GM21619 (cell line): Measurements from ENCODE around the gene NEK10.
"Not testable (repeated sequence)": the region's sequence is repeated elsewhere in the genome, so short reads cannot be mapped to it uniquely, and the experiment has no call there.

Experiments used
- ATAC-seq: cut with Tn5 transposase; IDR thresholded peaks from one replicate; pipeline ENCODE4 v1.9.1; 2021; ENCODE audit not compliant: unreplicated experiment

The NEK10 gene, protein sequence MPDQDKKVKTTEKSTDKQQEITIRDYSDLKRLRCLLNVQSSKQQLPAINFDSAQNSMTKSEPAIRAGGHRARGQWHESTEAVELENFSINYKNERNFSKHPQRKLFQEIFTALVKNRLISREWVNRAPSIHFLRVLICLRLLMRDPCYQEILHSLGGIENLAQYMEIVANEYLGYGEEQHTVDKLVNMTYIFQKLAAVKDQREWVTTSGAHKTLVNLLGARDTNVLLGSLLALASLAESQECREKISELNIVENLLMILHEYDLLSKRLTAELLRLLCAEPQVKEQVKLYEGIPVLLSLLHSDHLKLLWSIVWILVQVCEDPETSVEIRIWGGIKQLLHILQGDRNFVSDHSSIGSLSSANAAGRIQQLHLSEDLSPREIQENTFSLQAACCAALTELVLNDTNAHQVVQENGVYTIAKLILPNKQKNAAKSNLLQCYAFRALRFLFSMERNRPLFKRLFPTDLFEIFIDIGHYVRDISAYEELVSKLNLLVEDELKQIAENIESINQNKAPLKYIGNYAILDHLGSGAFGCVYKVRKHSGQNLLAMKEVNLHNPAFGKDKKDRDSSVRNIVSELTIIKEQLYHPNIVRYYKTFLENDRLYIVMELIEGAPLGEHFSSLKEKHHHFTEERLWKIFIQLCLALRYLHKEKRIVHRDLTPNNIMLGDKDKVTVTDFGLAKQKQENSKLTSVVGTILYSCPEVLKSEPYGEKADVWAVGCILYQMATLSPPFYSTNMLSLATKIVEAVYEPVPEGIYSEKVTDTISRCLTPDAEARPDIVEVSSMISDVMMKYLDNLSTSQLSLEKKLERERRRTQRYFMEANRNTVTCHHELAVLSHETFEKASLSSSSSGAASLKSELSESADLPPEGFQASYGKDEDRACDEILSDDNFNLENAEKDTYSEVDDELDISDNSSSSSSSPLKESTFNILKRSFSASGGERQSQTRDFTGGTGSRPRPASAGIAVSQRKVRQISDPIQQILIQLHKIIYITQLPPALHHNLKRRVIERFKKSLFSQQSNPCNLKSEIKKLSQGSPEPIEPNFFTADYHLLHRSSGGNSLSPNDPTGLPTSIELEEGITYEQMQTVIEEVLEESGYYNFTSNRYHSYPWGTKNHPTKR

DNA sequence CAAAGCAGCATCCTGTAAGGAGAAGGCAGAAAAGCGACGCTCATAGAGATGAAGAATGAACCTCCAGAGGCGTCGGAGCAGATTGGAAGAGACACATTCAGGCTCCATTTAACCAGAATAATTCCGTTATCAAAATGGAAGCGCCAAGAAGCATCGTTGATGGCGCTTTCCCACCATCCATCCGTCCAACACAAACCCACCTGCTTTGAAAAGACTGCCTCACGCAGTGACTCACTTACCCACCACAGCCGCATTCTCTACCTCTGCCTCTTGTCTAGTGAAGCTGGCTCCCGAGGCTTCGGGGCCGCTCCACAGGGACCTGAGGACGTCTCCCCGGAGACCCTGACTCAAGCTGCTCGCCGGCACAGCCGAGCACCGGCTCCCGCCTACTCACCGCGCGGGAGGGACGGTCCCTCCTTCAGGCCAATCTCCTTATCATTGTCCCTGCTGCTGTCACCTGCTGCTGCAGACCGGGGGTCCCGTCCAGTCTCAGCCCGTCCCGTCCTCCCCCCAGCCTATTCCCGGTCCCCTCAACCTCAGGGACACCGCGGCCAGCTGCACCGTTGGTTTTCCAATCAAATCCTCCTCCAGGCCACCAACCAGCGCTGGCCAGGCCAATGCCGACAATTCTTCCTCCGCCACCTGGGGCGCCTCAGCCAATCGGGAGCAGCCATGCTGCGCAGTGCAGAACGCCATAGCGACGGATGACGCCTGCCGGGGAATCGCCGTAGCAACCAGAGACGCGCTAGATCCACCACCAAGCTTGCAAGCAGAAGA is at the start of gene NEK10:
Gene NEK10, minus strand, starts transcription at position 553 of the 777 bp plus-strand sequence. CDS start 16,501 bp downstream, outside the sequence.
- ATAC-seq, result peak; percentile 100

DNA sequence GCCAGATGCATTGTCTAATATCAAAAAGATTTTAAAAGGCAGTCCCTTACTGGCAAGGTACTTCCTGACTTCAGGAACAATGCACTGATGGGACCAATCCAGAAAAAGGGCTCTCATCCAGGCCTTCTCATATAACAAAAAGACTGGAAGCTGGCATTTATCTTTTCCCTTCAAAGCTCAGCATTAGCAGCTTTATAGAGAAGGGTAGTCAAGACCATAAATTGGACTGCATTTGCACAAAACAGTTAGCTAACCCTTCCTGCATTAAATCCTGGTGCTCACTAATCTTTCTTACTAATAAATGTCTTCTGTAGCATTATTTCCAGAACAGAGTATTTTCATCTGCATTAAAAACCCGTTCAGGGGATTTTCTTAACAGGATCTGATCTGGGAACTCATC is 46.0 kb upstream of the NEK10 start:
- ATAC-seq, result no peak

DNA sequence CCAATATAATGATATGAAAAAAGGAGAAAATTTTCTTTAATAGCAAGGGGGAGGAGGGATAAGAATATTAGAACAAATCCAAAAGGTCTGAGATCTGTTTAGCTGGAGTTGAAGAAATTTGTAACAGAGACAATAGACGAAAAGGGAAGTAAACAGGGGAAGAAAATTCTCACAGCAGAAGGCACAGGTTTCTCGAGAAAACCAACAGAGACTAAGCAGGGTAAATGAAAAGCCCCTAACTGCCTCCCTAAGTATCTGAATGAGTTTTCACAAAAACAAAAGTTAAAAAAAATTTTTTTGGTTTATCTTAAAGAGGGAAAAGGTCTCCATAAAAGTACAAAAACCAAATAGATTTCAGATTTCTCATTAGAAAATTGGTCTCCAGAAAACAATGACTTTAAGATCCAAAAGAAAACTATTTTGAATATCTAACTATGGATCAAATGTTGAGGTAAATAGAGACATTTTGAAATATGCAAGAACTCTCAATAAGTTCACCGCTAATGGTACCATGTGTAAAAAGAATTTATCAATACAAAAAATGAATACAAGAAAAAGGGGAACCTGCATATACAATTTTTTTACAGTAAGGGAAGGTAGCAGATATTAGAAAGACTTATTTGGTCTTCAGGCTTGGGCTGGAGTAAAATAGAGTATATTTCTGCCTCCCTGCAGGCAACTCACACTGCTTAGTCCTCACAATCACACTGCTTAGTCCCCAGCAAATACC is 23.9 kb upstream of the NEK10 start:
- peak; percentile 80 for ATAC-seq

GRCh38 chr3:27392414-27392813 is 23.2 kb upstream of the NEK10 start:
- ATAC-seq, result not testable (repeated sequence)

DNA sequence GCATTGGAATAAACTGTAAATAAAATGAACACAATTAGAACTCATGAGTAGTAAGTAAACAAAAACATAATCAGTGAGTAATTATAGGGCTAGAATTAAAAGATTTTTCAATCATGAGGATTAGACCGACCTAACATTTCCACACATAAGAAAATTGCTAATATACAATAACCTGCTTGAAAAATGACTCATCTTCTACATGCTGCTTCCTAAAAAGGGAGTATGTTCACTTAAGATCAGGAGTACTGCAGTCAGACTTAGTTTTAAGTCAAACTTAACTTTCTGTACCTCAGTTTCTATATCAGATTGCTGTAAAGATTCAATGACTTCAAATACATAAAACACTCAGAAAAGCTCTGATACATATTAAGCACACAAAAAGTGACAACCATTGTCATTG is 22.6 kb upstream of the NEK10 start:
- no peak for ATAC-seq

- ATAC-seq, result no peak
Measured at GRCh38 chr3:27387625-27388024, 18.4 kb upstream of the NEK10 start.

- ATAC-seq, result no peak
Measured at GRCh38 chr3:27385504-27385903, 16.3 kb upstream of the NEK10 start.

GRCh38 chr3:27384191-27384590 is 15.0 kb upstream of the NEK10 start:
- no peak for ATAC-seq

DNA sequence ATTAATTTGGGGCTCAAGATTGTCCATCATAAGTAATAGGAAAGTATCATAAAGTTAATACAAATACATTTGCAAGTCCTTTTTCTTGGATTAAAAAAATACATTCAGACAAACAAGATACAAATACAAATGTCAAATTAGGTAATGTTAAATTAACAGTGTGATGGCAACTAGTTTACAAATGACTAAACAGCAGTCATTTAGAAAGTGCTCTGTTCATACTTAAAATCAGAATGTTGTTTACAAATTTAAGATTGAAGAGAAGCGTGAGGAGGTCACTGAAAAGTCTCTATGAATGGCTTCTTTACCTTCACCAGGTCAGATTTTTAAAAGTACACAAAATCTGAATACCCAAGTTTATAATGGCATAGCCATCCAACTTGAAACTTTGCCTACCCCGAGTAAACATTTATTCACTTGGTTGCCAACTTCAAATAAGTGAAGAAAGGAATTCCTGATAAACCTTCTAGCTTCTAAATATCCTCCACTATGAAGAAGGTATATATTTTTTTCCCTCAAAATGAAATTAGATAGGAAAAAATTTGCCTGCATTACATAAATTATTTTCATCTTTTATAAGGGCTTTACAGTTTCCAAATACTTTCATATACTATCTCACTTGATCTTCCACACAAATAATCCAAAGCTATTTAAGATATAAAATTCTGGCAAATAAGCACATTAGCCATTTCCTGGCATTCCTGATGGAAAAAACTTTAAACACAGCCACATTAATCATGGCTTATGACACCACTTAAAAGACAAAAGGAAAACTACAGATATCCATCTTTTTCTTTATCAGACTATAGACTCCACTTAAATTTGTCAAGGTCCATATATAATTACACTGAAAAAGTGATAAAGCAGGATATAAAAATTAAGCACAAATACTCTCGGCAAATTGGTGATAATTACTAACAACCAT is 11.5 kb upstream of the NEK10 start:
- ATAC-seq, result no peak

- no peak for ATAC-seq
Measured at GRCh38 chr3:27378331-27378730, 9.1 kb upstream of the NEK10 start.

GRCh38 chr3:27376109-27376772 is 7.1 kb upstream of the NEK10 start:
- ATAC-seq, result no peak

DNA sequence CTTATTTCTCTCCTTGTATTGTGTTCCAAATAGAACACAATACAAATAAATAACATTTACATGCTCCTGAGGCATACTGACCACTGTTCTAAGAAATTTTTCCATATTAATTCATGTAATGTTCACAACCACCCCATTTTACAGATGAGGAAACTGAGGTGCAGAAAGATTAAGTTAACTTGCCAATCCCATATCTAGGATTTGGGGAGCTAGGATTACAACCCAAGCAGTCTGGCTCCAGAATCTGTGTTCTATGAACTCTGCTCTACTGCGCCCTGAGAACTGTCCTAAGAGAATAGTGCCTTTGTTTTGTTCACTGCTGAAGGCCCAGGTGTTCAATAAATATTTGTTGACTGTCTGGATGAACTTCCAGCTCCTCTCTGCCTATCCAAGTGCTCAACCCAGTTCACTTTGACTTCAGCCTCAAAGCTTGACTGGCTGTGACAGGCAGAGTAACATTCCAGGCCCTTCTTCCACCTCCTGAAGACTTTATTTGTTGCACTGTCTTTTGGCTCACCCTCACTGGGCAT is 3.1 kb downstream of the NEK10 start:
- ATAC-seq, result no peak

DNA sequence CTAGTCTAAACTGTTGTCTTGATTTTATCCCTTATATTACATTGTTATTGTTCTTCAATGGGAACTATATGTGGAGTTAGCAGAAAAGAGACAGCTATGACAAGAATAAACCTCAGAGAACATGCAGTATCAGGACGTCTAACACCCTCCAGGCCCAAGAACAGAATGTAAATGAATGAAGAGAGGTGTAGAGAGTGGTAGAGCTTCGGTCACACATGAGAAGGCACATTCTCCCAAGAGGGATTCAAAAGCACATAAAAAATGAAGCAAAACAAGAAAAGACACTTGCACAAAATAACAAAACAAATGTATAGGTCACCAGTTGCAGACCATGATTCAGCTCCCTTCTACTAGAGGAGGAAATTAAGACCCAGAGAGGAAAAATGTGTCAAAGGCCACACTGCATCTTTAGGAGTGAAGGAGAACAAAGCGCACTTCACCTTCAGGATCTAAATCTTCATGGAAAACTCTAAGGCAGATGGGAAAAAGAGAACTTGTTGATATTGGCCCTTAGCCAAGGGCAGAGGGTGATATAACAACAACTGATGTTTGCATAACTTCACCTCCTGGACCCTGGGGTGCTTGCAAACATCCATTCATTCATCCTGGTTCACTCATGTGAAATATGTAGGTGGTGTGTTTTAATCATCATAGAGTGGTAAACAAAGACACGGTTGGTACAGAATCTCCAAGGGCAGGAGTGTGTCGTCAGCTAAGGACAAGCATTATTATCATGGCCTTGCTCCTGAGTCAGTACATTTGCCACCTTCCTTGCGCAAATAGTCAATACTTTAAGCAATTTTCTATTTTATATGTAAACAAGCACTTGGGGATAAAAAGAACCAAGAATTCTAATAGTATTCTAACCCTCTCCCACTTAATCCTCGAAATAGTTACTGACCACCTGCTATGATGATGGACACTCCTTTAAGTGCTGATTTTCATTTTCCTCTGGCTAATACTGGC is 8.8 kb downstream of the NEK10 start:
- peak; percentile 66 for ATAC-seq

DNA sequence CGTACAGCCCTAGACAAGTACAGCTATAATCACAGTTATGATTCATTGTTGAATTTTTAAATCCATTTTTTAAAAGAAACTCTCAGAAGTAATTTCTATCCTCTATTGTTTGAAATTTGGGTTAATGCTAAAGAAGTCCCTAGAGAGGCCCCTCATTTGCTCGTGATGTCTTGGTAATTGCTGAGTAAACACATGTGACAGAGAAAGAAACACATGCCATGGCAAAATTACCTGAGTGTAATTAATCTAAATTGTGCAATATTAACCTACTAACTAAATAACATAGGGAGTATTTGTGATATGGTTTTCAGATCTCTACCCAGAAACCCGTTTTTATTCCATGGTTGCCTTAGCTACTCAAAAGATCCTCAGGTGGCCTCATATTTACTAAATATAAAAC is 10.8 kb downstream of the NEK10 start:
- no peak for ATAC-seq

DNA sequence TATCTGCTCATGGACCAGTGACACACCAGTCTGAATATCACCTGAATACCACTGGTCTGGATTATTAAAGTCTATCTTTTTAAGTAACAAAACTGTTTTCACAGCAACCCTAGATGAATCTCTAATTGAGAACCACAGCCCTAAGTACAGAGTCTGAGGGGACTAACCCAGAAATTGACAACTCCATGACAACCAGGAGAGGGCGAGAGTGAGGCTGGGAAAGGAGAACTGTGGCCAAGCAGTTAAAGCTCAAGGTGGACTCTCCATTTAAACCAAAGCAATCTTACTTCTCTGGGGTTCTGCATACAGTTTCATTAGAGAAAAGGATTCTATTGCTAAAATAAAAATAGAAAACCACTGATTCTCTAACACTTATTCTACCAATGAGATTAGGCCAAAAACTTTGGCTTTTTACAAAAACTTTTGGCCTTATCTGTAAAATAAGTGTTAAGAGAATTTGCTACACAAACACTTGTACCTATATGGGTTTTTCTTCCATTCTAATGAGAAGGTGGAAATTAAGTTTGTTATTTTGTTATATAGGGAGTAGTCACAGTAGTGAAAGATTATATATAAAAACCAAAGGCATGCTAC is 11.4 kb downstream of the NEK10 start:
- ATAC-seq, result peak; percentile 76

DNA sequence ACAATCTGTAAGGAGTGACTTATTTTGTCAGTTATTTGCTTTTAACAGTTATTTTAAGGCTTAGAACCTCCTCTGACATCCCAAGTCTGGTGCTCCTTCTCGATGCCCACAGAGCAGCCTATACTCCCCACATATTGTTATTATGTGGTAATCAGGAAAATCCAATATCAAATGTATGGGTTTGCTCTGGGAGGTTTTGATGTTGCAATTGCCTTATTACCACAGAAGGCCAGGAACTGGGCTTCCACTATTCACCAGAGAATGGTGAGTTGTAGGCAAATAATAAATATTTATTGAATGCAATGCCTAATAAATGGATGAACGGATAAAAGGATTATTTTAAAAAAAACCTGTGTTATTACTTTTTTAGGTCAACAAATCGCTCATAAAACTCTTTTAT is 12.2 kb downstream of the NEK10 start:
- ATAC-seq, result no peak
